HCT116 (cell line): Measurements from ENCODE around the gene NOS3. TPM values are rescaled to one million over a fixed set of nuclear protein-coding genes. Genes with fewer than 3 reads are reported as not detected.

Experiments
- ATAC-seq: fragments of 200-7000 bp; cut with Tn5 transposase; 2 replicates; pipeline ENCODE4 v1.9.1; 2020; ENCODE audit warnings: mild to moderate bottlenecking, moderate library complexity
- BruUV-seq: library from RNA; stranded (reverse); fragments of 400-500 nt; replicated peaks from 2 replicates; lab custom pipeline; 2021; lab: Mats Ljungman, UMichigan
- CTCF ChIA-PET: fragments of 300-600 bp; sonication (Branson Sonifier 250); formaldehyde crosslinking; loops from one replicate; lab custom pipeline; 2021; ENCODE audit warnings: antibody characterized with exemption; lab: Charles Lee
- POLR2A ChIA-PET: fragments of 300-600, 350-600 bp; sonication (Branson Sonifier 250); formaldehyde crosslinking; loops from one replicate; lab custom pipeline; 2021; ENCODE audit warnings: antibody characterized with exemption; lab: Charles Lee
- RAD21 ChIA-PET, 2 experiments: fragments of 300-600 bp; sonication (Branson Sonifier 250); formaldehyde crosslinking; loops; one replicate each; lab custom pipeline; 2023; ENCODE audit warnings: low total read pairs in 2 of 2; ENCODE audit not compliant: uncharacterized antibody in 2 of 2, unreplicated experiment in 2 of 2, low non-redundant PET in 1 of 2; lab: Charles Lee
- DNase-seq: peaks from one replicate; pipeline ENCODE4 v3.0.0-alpha.2; 2010; ENCODE audit warnings: low read depth, low spot score
- H2AFZ ChIP-seq: fragments of 200-600 bp; shearing (Covaris generic), sonication (generic); 2 replicates; pipeline ENCODE4 v1.6.1; 2017; ENCODE audit warnings: low read depth, mixed run types, mixed read lengths, antibody characterized with exemption, low read length; ENCODE audit not compliant: poor library complexity, severe bottlenecking
- H3K27ac ChIP-seq: 2 replicates; pipeline ENCODE4 v1.5.1; 2012; ENCODE audit warnings: low read depth, low read length
- H3K27me3 ChIP-seq: fragments of 200-600 bp; sonication (generic); 2 replicates; pipeline ENCODE4 v1.6.1; 2016; ENCODE audit warnings: mixed run types, low read length, mixed read lengths; ENCODE audit not compliant: insufficient read depth
- H3K36me3 ChIP-seq, 2 experiments: fragments of 200-500 bp in 1 of 2; fragments of 200-600 bp in 1 of 2; sonication (Bioruptor generic) in 1 of 2; sonication (generic) in 1 of 2; 2 replicates each; pipeline versions ENCODE4 v1.5.1 to v1.6.1; 2014 to 2016; ENCODE audit warnings: low read length in 2 of 2, inconsistent platforms in 1 of 2, mixed read lengths in 1 of 2, mixed run types in 1 of 2; ENCODE audit not compliant: insufficient read depth in 2 of 2, control insufficient read depth in 1 of 2
- H3K4me1 ChIP-seq, 2 experiments: fragments of 200-600 bp in 1 of 2; sonication (generic) in 1 of 2; 2 replicates each; pipeline versions ENCODE4 v1.5.1 to v1.6.1; 2012 to 2017; ENCODE audit warnings: low read length in 2 of 2, inconsistent platforms in 1 of 2, mild to moderate bottlenecking in 1 of 2, mixed read lengths in 1 of 2, mixed run types in 1 of 2, moderate library complexity in 1 of 2; ENCODE audit not compliant: insufficient read depth in 2 of 2, control insufficient read depth in 1 of 2
- H3K4me2 ChIP-seq: fragments of 200-600 bp; sonication (generic); 2 replicates; pipeline ENCODE4 v1.6.1; 2017; ENCODE audit warnings: mixed run types, low read length, mixed read lengths
- H3K4me3 ChIP-seq, 2 experiments: fragments of 200-600 bp in 1 of 2; sonication (generic) in 1 of 2; replicated peaks in 1 of 2; 2 replicates each; pipeline ENCODE4 v1.5.1; 2011 to 2016; ENCODE audit warnings: low read length in 2 of 2, control low read depth in 1 of 2, low read depth in 1 of 2, mild to moderate bottlenecking in 1 of 2, mixed read lengths in 1 of 2, mixed run types in 1 of 2
- H3K79me2 ChIP-seq: fragments of 200-600 bp; sonication (generic); 2 replicates; pipeline ENCODE4 v1.6.1; 2017; ENCODE audit warnings: mild to moderate bottlenecking, mixed run types, low read length, moderate library complexity, mixed read lengths; ENCODE audit not compliant: insufficient read depth
- H3K9ac ChIP-seq: fragments of 200-600 bp; sonication (generic); 2 replicates; pipeline ENCODE4 v1.6.1; 2016; ENCODE audit warnings: low read length, mixed read lengths
- H3K9me2 ChIP-seq: fragments of 200-600 bp; sonication (generic), shearing (Covaris generic); 2 replicates; pipeline ENCODE4 v1.6.1; 2017; ENCODE audit warnings: mixed run types, mild to moderate bottlenecking, moderate library complexity; ENCODE audit not compliant: insufficient read depth
- H3K9me3 ChIP-seq, 2 experiments: fragments of 200-500 bp in 1 of 2; fragments of 200-600 bp in 1 of 2; sonication (Bioruptor generic) in 1 of 2; sonication (generic) in 1 of 2; 2 replicates each; pipeline ENCODE4 v1.6.1; 2014 to 2017; ENCODE audit warnings: low read length in 2 of 2, mixed read lengths in 2 of 2, inconsistent platforms in 1 of 2, low read depth in 1 of 2, mild to moderate bottlenecking in 1 of 2, mixed run types in 1 of 2, moderate library complexity in 1 of 2; ENCODE audit not compliant: control insufficient read depth in 1 of 2, insufficient read depth in 1 of 2
- H4K20me1 ChIP-seq: fragments of 200-600 bp; sonication (generic), shearing (Covaris generic); 2 replicates; pipeline ENCODE4 v1.6.1; 2017; ENCODE audit warnings: mixed run types, mild to moderate bottlenecking, moderate library complexity; ENCODE audit not compliant: insufficient read depth
- CEBPB ChIP-seq: IDR thresholded peaks from 2 replicates; pipeline ENCODE4 v1.6.1; 2012; ENCODE audit warnings: low read depth
- EGR1 ChIP-seq: IDR thresholded peaks from 2 replicates; pipeline ENCODE4 v1.6.1; 2012; ENCODE audit warnings: low read depth
- ELF1 ChIP-seq: IDR thresholded peaks from 2 replicates; pipeline ENCODE4 v1.6.1; 2012; ENCODE audit warnings: low read depth, borderline replicate concordance
- EZH2 ChIP-seq: fragments of 200-600 bp; sonication (generic); IDR thresholded peaks from 2 replicates; pipeline ENCODE4 v1.6.1; 2017; ENCODE audit warnings: antibody characterized with exemption, mixed run types
- FOSL1 ChIP-seq: IDR thresholded peaks from 2 replicates; pipeline ENCODE4 v1.6.1; 2012; ENCODE audit warnings: low read depth
- POLR2A ChIP-seq: IDR thresholded peaks from 2 replicates; pipeline ENCODE4 v1.7.0; 2011; ENCODE audit warnings: borderline replicate concordance; ENCODE audit not compliant: insufficient read depth, insufficient read length; ENCODE audit errors: extremely low read depth
- POLR2AphosphoS5 ChIP-seq: IDR thresholded peaks from 2 replicates; pipeline ENCODE4 v1.6.1; 2011; ENCODE audit warnings: mild to moderate bottlenecking, low read depth, low read length, moderate library complexity
- REST ChIP-seq: IDR thresholded peaks from 2 replicates; pipeline ENCODE4 v1.6.1; 2012; ENCODE audit warnings: low read depth
- SIN3A ChIP-seq: IDR thresholded peaks from 2 replicates; pipeline ENCODE4 v1.6.1; 2012; ENCODE audit warnings: low read depth
- SRF ChIP-seq: IDR thresholded peaks from 2 replicates; pipeline ENCODE4 v1.6.1; 2012; ENCODE audit warnings: low read depth
- TCF7L2 ChIP-seq: IDR thresholded peaks from 2 replicates; pipeline ENCODE4 v1.7.0; 2011; ENCODE audit warnings: borderline replicate concordance, inconsistent platforms; ENCODE audit not compliant: insufficient read depth, insufficient read length; ENCODE audit errors: extremely low read depth
- YY1 ChIP-seq: IDR thresholded peaks from 2 replicates; pipeline ENCODE4 v1.6.1; 2011; ENCODE audit warnings: low read length, low read depth, moderate library complexity, mild to moderate bottlenecking; ENCODE audit not compliant: insufficient replicate concordance; ENCODE audit errors: extremely low read depth
- ZFX ChIP-seq: fragments of 450-650 bp; IDR thresholded peaks from 2 replicates; pipeline ENCODE4 v1.6.1; 2017
- intact Hi-C: fragments of 100-400 bp; cut with micrococcal nuclease; formaldehyde crosslinking; loops from 2 replicates; pipeline ENCODE4 v1.10.0; 2022
- total RNA-seq: library from RNA; stranded (reverse); gene quantifications from one replicate; pipeline ENCODE4 v1.2.1, GENCODE V29; 2021; ENCODE audit not compliant: unreplicated experiment
- TF ChIP-seq, protein P1 (sequence below): IDR thresholded peaks from 2 replicates; pipeline ENCODE4 v1.6.1; 2012
- TF ChIP-seq, protein P2 (sequence below), 3 experiments: fragments of 200-600 bp in 1 of 3; sonication (generic) in 1 of 3; IDR thresholded peaks in 2 of 3; conservative IDR thresholded peaks in 1 of 3; 2 replicates each; pipeline ENCODE4 v1.5.1; 2012 to 2017; ENCODE audit warnings: low read depth in 2 of 3, low read length in 2 of 3, antibody characterized with exemption in 1 of 3, borderline replicate concordance in 1 of 3, control low read depth in 1 of 3, mild to moderate bottlenecking in 1 of 3, mixed read lengths in 1 of 3, mixed run types in 1 of 3, moderate library complexity in 1 of 3; ENCODE audit not compliant: insufficient read depth in 1 of 3
- TF ChIP-seq, protein P3 (sequence below): IDR thresholded peaks from 2 replicates; pipeline ENCODE4 v1.6.1; 2012

The NOS3 gene
- total RNA-seq, 1 experiment from 2014 or later: 35.8 TPM

- H3K27me3 ChIP-seq: no peaks in the 10 kb centered on the region
- no peak overlapping the region for H2AFZ ChIP-seq
- no peaks in the 10 kb centered on the region for H4K20me1 ChIP-seq
- no peaks in the 10 kb centered on the region for H3K9me3 ChIP-seq
- no peak for DNase-seq
- no peaks in the 10 kb centered on the region for H3K36me3 ChIP-seq
- no peak for ATAC-seq
- H3K9ac ChIP-seq: no peak overlapping the region
- TF ChIP-seq, protein P1, sequence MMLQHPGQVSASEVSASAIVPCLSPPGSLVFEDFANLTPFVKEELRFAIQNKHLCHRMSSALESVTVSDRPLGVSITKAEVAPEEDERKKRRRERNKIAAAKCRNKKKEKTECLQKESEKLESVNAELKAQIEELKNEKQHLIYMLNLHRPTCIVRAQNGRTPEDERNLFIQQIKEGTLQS: no peak
- TF ChIP-seq CEBPB: no peak
- TF ChIP-seq, protein P2, sequence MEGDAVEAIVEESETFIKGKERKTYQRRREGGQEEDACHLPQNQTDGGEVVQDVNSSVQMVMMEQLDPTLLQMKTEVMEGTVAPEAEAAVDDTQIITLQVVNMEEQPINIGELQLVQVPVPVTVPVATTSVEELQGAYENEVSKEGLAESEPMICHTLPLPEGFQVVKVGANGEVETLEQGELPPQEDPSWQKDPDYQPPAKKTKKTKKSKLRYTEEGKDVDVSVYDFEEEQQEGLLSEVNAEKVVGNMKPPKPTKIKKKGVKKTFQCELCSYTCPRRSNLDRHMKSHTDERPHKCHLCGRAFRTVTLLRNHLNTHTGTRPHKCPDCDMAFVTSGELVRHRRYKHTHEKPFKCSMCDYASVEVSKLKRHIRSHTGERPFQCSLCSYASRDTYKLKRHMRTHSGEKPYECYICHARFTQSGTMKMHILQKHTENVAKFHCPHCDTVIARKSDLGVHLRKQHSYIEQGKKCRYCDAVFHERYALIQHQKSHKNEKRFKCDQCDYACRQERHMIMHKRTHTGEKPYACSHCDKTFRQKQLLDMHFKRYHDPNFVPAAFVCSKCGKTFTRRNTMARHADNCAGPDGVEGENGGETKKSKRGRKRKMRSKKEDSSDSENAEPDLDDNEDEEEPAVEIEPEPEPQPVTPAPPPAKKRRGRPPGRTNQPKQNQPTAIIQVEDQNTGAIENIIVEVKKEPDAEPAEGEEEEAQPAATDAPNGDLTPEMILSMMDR (IDR thresholded peaks at IDR 0.05 in 2 of 3, conservative IDR thresholded peaks at IDR 0.05 in 1 of 3; ENCODE audit: borderline replicate concordance in 1 of 3, insufficient read depth in 1 of 3, low read depth in 2 of 3, low read length in 2 of 3): no peak
- TF ChIP-seq POLR2AphosphoS5: no peak
- TF ChIP-seq, protein P3, sequence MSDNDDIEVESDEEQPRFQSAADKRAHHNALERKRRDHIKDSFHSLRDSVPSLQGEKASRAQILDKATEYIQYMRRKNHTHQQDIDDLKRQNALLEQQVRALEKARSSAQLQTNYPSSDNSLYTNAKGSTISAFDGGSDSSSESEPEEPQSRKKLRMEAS: no peak
- no peak for TF ChIP-seq ELF1
- TF ChIP-seq EZH2: no peak
- no peak for TF ChIP-seq TCF7L2
- no peak for TF ChIP-seq POLR2A
- TF ChIP-seq REST: no peak
- TF ChIP-seq EGR1: no peak
- no peak for TF ChIP-seq ZFX
- no peak for TF ChIP-seq FOSL1
- no peak for TF ChIP-seq SIN3A
- TF ChIP-seq YY1: no peak
- no peak for TF ChIP-seq SRF
- no peak overlapping the region for H3K4me2 ChIP-seq
- H3K9me2 ChIP-seq: no peaks in the 10 kb centered on the region
- peaks cover 3 to 11% of the 10 kb centered on the region in 2 experiments; a peak in 1 of 4 replicates for H3K4me1 ChIP-seq
- no peak overlapping the region for H3K27ac ChIP-seq
- RAD21 ChIA-PET: no interaction called here
- no TSS peak for BruUV-seq
- H3K79me2 ChIP-seq: no peaks in the 10 kb centered on the region
- POLR2A ChIA-PET: no interaction called here
- intact Hi-C loops: no loop called here
- CTCF ChIA-PET: interaction anchor here (0.6 to 1.2 kb wide), 2 partner anchors 19 to 65 kb away, joined by 3 to 4 read pairs; no protein-coding TSS in a partner anchor
- H3K4me3 ChIP-seq: no peak overlapping the region
Measured at GRCh38 chr7:150944066-150945042, 46.5 kb upstream of the NOS3 start.
